ENCODE data around the gene GALM. TPM values are rescaled to one million over a fixed set of nuclear protein-coding genes. Genes with fewer than 3 reads are reported as not detected.
A peak's percentile ranks its signal among the peaks of the same experiment; 100 is the strongest.

Gene GALM
- total RNA-seq, 5 donors from 2014 or later (not counting 1 experiment from before 2014, with no cell fraction given) = 14.3 to 29.4 (median 17.3) TPM

DNA sequence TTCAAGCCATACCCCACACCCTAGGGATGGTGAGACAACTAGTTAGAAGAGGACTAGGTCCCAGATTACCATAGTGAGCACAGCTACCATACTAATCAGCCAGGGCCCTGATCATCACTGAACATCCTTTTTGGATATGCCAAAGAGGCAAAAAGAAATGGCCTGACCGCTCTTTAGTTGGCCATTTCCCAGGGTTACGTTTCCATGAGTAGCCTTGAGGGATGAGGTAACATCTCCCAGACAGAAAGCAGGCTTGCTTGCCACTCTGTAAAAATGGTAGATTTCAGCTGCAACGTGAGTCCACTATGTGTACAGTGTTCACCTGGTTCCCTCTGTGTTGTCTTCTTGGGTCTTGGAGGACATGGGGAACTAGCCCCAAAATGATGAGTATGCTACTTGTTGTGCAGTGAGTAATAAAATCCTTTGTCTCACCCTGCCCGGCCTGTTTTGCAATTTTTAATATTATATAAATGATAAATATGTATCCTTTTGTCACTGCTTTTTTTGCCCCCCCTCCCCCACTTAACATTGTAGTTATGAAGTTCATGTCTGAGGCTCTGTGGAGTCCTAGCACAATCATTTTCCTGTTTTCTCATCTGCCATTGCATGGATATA lies 8.9 kb upstream of the GALM start:
- Mint-ChIP-seq H3K27ac (no peak overlapping the region), H3K4me3 (no peak overlapping the region), H3K36me3 (no peaks in the 10 kb centered on the region), H3K9me3 (no peaks in the 10 kb centered on the region), H3K4me1 (peaks cover 23 to 46% (median 30%) of the 10 kb centered on the region in 3 donors), H3K27me3 (no peaks in the 10 kb centered on the region)
- no peak overlapping the region for H3K4me3 ChIP-seq (ENCODE audit: control insufficient read depth in 1 of 2, extremely low read depth in 1 of 2, low read length in 1 of 2)
- H3K9me3 ChIP-seq = no peaks in the 10 kb centered on the region
- no peaks in the 10 kb centered on the region for H3K36me3 ChIP-seq (ENCODE audit: control insufficient read depth in 2 of 2, extremely low read depth in 1 of 2, insufficient read depth in 1 of 2, low read length in 1 of 2)
- DNase-seq (no peak), ATAC-seq (replicated peaks in 1 of 4) (no peak)
- WGBS (ENCODE audit: insufficient coverage) = 100% methylated on average over 3 of the region's 4 CpGs
- H3K27me3 ChIP-seq (replicated peaks in 1 of 2; ENCODE audit: control insufficient read depth in 2 of 2, extremely low read depth in 1 of 2, insufficient read depth in 2 of 2, low read length in 1 of 2) = no peaks in the 10 kb centered on the region
- CTCF ChIA-PET = no interaction called here
- POLR2A ChIA-PET = interaction anchor here (0.6 kb wide), 2 partner anchors 17 to 47 kb away, joined by 3 to 4 read pairs; no protein-coding TSS in a partner anchor
- peaks cover 0 to 29% of the 10 kb centered on the region in 2 experiments for H3K4me1 ChIP-seq (ENCODE audit: control insufficient read depth in 1 of 2, extremely low read depth in 1 of 2, insufficient read depth in 2 of 2, low read length in 2 of 2)
- H3K27ac ChIP-seq (ENCODE audit: low read length) = no peak overlapping the region

DNA sequence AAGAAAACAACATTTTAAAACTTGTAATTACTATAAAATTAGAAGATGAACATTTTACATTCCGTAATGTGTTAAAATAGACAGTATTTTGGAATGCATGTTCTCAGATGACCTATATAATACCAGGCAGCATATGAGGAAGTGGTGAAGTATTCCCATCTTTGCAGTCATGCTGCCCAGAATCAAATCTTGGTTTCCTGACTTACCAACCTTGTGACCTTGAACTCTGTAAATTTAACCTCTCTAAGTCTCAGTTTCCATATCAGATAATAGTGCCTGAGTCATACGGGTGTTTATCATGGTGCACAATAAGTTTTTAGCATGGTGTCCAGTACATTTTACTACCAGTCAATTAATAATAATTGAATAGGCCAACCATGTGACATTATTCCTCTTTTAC lies 7.3 kb upstream of the GALM start:
- Mint-ChIP-seq H3K27ac (no peak overlapping the region), H3K4me1 (peaks cover 10 to 40% (median 23%) of the 10 kb centered on the region in 3 donors), H3K9me3 (no peaks in the 10 kb centered on the region), H3K36me3 (no peaks in the 10 kb centered on the region), H3K4me3 (no peak overlapping the region), H3K27me3 (no peaks in the 10 kb centered on the region)
- Histone ChIP-seq H3K27me3 (replicated peaks in 1 of 2; ENCODE audit: control insufficient read depth in 2 of 2, extremely low read depth in 1 of 2, insufficient read depth in 2 of 2, low read length in 1 of 2) (no peaks in the 10 kb centered on the region), H3K36me3 (ENCODE audit: control insufficient read depth in 2 of 2, extremely low read depth in 1 of 2, insufficient read depth in 1 of 2, low read length in 1 of 2) (no peaks in the 10 kb centered on the region), H3K27ac (ENCODE audit: low read length) (no peak overlapping the region), H3K4me1 (ENCODE audit: control insufficient read depth in 1 of 2, extremely low read depth in 1 of 2, insufficient read depth in 2 of 2, low read length in 2 of 2) (peaks cover 0 to 18% of the 10 kb centered on the region in 2 experiments), H3K4me3 (ENCODE audit: control insufficient read depth in 1 of 2, extremely low read depth in 1 of 2, low read length in 1 of 2) (no peak overlapping the region), H3K9me3 (no peaks in the 10 kb centered on the region)
- POLR2A ChIA-PET = interaction anchor here in 1 of 2 donors (0.6 kb wide), 1 partner anchor 51 kb away, joined by 3 read pairs; no protein-coding TSS in a partner anchor
- no peak for DNase-seq
- CTCF ChIA-PET = interaction anchor here in 1 of 2 donors (0.6 kb wide), 1 partner anchor 77 kb away, joined by 3 read pairs; no protein-coding TSS in a partner anchor
- ATAC-seq (replicated peaks in 1 of 4) = no peak
- WGBS (ENCODE audit: insufficient coverage) = no CpG with 5 or more reads among the region's 2 CpGs

DNA sequence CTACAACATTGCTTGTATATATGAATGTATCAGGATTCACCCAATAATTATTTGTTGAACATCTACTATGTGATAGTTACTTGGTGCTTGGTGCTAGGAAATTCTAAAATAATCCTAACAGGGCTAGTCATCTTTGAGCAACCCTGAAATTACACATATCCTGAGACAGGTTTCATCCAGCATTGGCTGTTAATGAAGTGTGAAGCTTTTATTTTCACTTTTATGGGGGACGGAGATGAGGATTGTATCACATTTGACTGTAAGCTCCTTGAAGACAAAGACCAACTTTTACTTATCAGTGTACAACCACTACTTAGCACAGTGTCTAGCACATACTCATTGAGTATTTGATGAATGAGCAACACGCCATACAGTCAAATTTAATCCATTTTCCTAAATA lies 6.8 kb upstream of the GALM start:
- H3K4me3 Mint-ChIP-seq = no peak overlapping the region
- peaks cover 9 to 40% (median 23%) of the 10 kb centered on the region in 3 donors for H3K4me1 Mint-ChIP-seq
- H3K36me3 Mint-ChIP-seq = no peaks in the 10 kb centered on the region
- no peaks in the 10 kb centered on the region for H3K36me3 ChIP-seq (ENCODE audit: control insufficient read depth in 2 of 2, extremely low read depth in 1 of 2, insufficient read depth in 1 of 2, low read length in 1 of 2)
- H3K27ac Mint-ChIP-seq = no peak overlapping the region
- no peak overlapping the region for H3K4me3 ChIP-seq (ENCODE audit: control insufficient read depth in 1 of 2, extremely low read depth in 1 of 2, low read length in 1 of 2)
- ChIA-PET CTCF (no interaction called here), POLR2A (interaction anchor here in 1 of 2 donors (0.6 kb wide), 1 partner anchor 1031 kb away, joined by 3 read pairs; no protein-coding TSS in a partner anchor)
- no peak for DNase-seq
- no peaks in the 10 kb centered on the region for H3K9me3 ChIP-seq
- H3K4me1 ChIP-seq (ENCODE audit: control insufficient read depth in 1 of 2, extremely low read depth in 1 of 2, insufficient read depth in 2 of 2, low read length in 2 of 2) = peaks cover 0 to 15% of the 10 kb centered on the region in 2 experiments
- H3K9me3 Mint-ChIP-seq = no peaks in the 10 kb centered on the region
- WGBS (ENCODE audit: insufficient coverage) = no CpG with 5 or more reads among the region's 2 CpGs
- H3K27me3 ChIP-seq (replicated peaks in 1 of 2; ENCODE audit: control insufficient read depth in 2 of 2, extremely low read depth in 1 of 2, insufficient read depth in 2 of 2, low read length in 1 of 2) = no peaks in the 10 kb centered on the region
- no peak overlapping the region for H3K27ac ChIP-seq (ENCODE audit: low read length)
- ATAC-seq (replicated peaks in 1 of 4) = no peak
- no peaks in the 10 kb centered on the region for H3K27me3 Mint-ChIP-seq

DNA sequence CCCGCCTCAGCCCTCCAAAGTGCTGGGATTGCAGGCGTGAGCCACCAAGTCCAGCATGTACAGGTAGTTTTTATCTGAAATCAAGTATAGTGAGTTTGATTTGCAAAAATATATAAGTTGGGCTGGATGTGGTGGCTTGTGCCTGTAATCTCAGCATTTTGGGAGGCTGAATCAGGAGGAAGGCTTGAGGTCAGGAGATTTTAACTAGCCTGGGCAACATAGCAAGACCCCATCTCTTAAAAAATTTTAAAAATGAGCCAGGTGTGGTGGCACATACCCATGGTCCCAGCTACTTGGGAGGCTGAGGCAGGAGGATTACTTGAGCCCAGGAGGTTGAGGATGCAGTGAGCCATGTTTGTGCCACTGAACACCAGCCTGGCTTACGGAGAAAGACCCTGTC lies 5.6 kb upstream of the GALM start:
- no peaks in the 10 kb centered on the region for H3K36me3 ChIP-seq (ENCODE audit: control insufficient read depth in 2 of 2, extremely low read depth in 1 of 2, insufficient read depth in 1 of 2, low read length in 1 of 2)
- no peak overlapping the region for H3K27ac ChIP-seq (ENCODE audit: low read length)
- peaks cover 0 to 11% of the 10 kb centered on the region in 2 experiments for H3K4me1 ChIP-seq (ENCODE audit: control insufficient read depth in 1 of 2, extremely low read depth in 1 of 2, insufficient read depth in 2 of 2, low read length in 2 of 2)
- no CpG with 5 or more reads among the region's 3 CpGs for WGBS (ENCODE audit: insufficient coverage)
- ATAC-seq (replicated peaks in 1 of 4) (no peak), DNase-seq (no peak)
- H3K4me1 Mint-ChIP-seq = peaks cover 0 to 38% (median 22%) of the 10 kb centered on the region in 3 donors
- ChIA-PET CTCF (no interaction called here), POLR2A (no interaction called here)
- no peaks in the 10 kb centered on the region for H3K9me3 ChIP-seq
- H3K27ac Mint-ChIP-seq = no peak overlapping the region
- H3K27me3 Mint-ChIP-seq = no peaks in the 10 kb centered on the region
- no peaks in the 10 kb centered on the region for H3K36me3 Mint-ChIP-seq
- no peak overlapping the region for H3K4me3 ChIP-seq (ENCODE audit: control insufficient read depth in 1 of 2, extremely low read depth in 1 of 2, low read length in 1 of 2)
- H3K9me3 Mint-ChIP-seq = no peaks in the 10 kb centered on the region
- no peak overlapping the region for H3K4me3 Mint-ChIP-seq
- no peaks in the 10 kb centered on the region for H3K27me3 ChIP-seq (replicated peaks in 1 of 2; ENCODE audit: control insufficient read depth in 2 of 2, extremely low read depth in 1 of 2, insufficient read depth in 2 of 2, low read length in 1 of 2)

GRCh38 chr2:38661306-38661705 lies 4.6 kb upstream of the GALM start:
- CTCF ChIA-PET = no interaction called here
- no peak for ATAC-seq (replicated peaks in 1 of 4)
- H3K27ac Mint-ChIP-seq = no peak overlapping the region

DNA sequence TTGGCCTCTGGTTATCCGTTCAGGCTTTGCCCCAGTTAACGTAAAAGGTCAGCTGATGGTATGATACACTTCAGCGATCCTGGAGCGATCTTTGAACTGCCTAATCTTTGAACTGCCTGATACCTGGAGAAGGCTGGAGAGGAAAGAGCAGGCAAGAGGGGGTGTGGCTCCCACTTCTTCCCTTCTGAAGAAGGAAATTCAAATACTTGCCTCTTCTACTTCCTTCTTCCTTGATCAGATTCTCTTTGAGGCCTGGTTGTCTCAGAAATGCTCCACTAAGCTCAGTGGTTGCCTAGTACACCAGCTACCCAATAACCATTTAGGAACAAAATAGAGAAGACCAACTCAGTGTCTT lies 619 bp downstream of the GALM start:
- Histone ChIP-seq H3K36me3 (ENCODE audit: control insufficient read depth in 2 of 2, extremely low read depth in 1 of 2, insufficient read depth in 1 of 2, low read length in 1 of 2) (peaks cover 0 to 1% of the 10 kb centered on the region in 2 donors), H3K27me3 (replicated peaks in 1 of 2; ENCODE audit: control insufficient read depth in 2 of 2, extremely low read depth in 1 of 2, insufficient read depth in 2 of 2, low read length in 1 of 2) (no peaks in the 10 kb centered on the region), H3K4me1 (ENCODE audit: control insufficient read depth in 1 of 2, extremely low read depth in 1 of 2, insufficient read depth in 2 of 2, low read length in 2 of 2) (peaks cover 13 to 55% of the 10 kb centered on the region in 2 experiments), H3K4me3 (ENCODE audit: control insufficient read depth in 1 of 2, extremely low read depth in 1 of 2, low read length in 1 of 2) (peak overlapping the region; percentile 70 to 95), H3K27ac (ENCODE audit: low read length) (peak overlapping the region; percentile 79), H3K9me3 (no peaks in the 10 kb centered on the region)
- ChIA-PET POLR2A (interaction anchor here (0.5 to 2.5 kb wide), 9 partner anchors 15 to 1469 kb away, joined by 3 to 18 read pairs (median 4); partner anchors contain the start of gene SRSF7 (in 2 of the 2)), CTCF (interaction anchor here in 1 of 2 donors (1.1 to 3.0 kb wide), 9 partner anchors 15 to 89 kb away, joined by 3 to 27 read pairs (median 6); partner anchors contain the start of gene SRSF7)
- Mint-ChIP-seq H3K27ac (peak overlapping the region; percentile 97 to 99), H3K9me3 (no peaks in the 10 kb centered on the region), H3K36me3 (peaks cover 12% of the 10 kb centered on the region), H3K4me3 (peak overlapping the region; percentile 85 to 91 (median 90)), H3K27me3 (no peaks in the 10 kb centered on the region), H3K4me1 (peaks cover 48 to 73% (median 60%) of the 10 kb centered on the region in 3 donors)
- DNase-seq (peak in 3 of 35 experiments; percentile 14 to 51 (median 22)), ATAC-seq (replicated peaks in 1 of 4) (peak; percentile 37 to 61 (median 46))
- WGBS (ENCODE audit: insufficient coverage) = no CpG with 5 or more reads among the region's 4 CpGs

More at GRCh38 chr2:38661306-38661705, 4.6 kb upstream of the GALM start:
- Histone ChIP-seq H3K4me3 (ENCODE audit: control insufficient read depth in 1 of 2, extremely low read depth in 1 of 2, low read length in 1 of 2) (no peak overlapping the region), H3K4me1 (ENCODE audit: control insufficient read depth in 1 of 2, extremely low read depth in 1 of 2, insufficient read depth in 2 of 2, low read length in 2 of 2) (peaks cover 0 to 20% of the 10 kb centered on the region in 2 experiments), H3K36me3 (ENCODE audit: control insufficient read depth in 2 of 2, extremely low read depth in 1 of 2, insufficient read depth in 1 of 2, low read length in 1 of 2) (no peaks in the 10 kb centered on the region), H3K9me3 (no peaks in the 10 kb centered on the region), H3K27ac (ENCODE audit: low read length) (no peak overlapping the region), H3K27me3 (replicated peaks in 1 of 2; ENCODE audit: control insufficient read depth in 2 of 2, extremely low read depth in 1 of 2, insufficient read depth in 2 of 2, low read length in 1 of 2) (no peaks in the 10 kb centered on the region)
- H3K4me3 Mint-ChIP-seq = no peak overlapping the region
- peaks cover 10 to 39% (median 23%) of the 10 kb centered on the region in 3 donors for H3K4me1 Mint-ChIP-seq
- H3K9me3 Mint-ChIP-seq = no peaks in the 10 kb centered on the region
- no CpG with 5 or more reads among the region's 3 CpGs for WGBS (ENCODE audit: insufficient coverage)
- POLR2A ChIA-PET = interaction anchor here in 1 of 2 donors (0.6 kb wide), 1 partner anchor 160 kb away, joined by 3 read pairs; no protein-coding TSS in a partner anchor
- H3K27me3 Mint-ChIP-seq = no peaks in the 10 kb centered on the region
- no peaks in the 10 kb centered on the region for H3K36me3 Mint-ChIP-seq
- DNase-seq = no peak
